CMK (cell line): ENCODE data around the gene WNT2B.

Experiments used
- DNase-seq: peaks from one replicate; pipeline ENCODE4 v3.0.0-alpha.2; 2010; ENCODE audit warnings: low read depth

WNT2B gene

GRCh38 chr1:112575154-112575804, 66.5 kb downstream of the WNT2B start:
- no peak for DNase-seq

DNA sequence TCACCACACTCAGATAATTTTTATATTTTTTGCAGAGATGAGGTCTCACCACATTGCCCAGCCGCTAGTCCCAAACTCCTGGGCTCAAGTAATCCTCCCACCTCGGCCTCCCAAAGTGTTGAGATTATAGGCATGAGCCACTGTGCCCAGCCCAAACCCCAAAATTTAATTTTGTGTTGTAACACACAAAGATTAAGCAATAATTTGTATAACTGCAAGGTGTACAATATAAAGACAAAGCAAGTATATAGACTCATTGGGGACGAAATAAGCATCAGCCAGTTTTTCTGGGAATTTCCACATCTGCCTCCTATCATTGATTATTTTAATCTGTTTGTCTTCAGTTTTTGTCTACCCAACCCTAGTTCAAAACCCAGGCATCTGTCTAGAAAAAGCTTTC, 67.5 kb downstream of the WNT2B start:
- no peak for DNase-seq
